Lung (tissue), 12 donors: ENCODE results near the gene SAA1. TPM values are rescaled to one million over a fixed set of nuclear protein-coding genes. Genes with fewer than 3 reads are reported as not detected.

Experiments
- ATAC-seq: fragments of 200-7000 bp; cut with Tn5 transposase; one replicate; pipeline ENCODE4 v1.9.1; 2020; ENCODE audit warnings: moderate number of reproducible peaks; ENCODE audit not compliant: insufficient read depth, low FRiP score
- DNase-seq, 3 donors: peaks; one replicate each; pipeline ENCODE4 v3.0.0-alpha.2; 2013 to 2017
- H3K27ac ChIP-seq, 2 donors: one replicate each; pipeline ENCODE4 v1.5.1; 2013; ENCODE audit warnings: mild to moderate bottlenecking in 2 of 2, moderate library complexity in 2 of 2, control low read depth in 1 of 2, inconsistent platforms in 1 of 2, low read depth in 1 of 2, low read length in 1 of 2
- H3K27me3 ChIP-seq, 3 donors: one replicate each; pipeline ENCODE4 v1.5.1; 2013; ENCODE audit warnings: low read length in 2 of 3; ENCODE audit not compliant: control insufficient read depth in 3 of 3, insufficient read depth in 3 of 3
- H3K36me3 ChIP-seq, 4 donors: one replicate each; pipeline ENCODE4 v1.5.1; 2013; ENCODE audit warnings: low read length in 4 of 4, mild to moderate bottlenecking in 1 of 4, moderate library complexity in 1 of 4; ENCODE audit not compliant: control insufficient read depth in 4 of 4, insufficient read depth in 4 of 4
- H3K4me1 ChIP-seq, 5 donors: one replicate each; pipeline ENCODE4 v1.5.1; 2013; ENCODE audit warnings: low read length in 5 of 5, mild to moderate bottlenecking in 2 of 5, moderate library complexity in 1 of 5; ENCODE audit not compliant: control insufficient read depth in 5 of 5, insufficient read depth in 5 of 5
- H3K4me3 ChIP-seq: one replicate; pipeline ENCODE4 v1.5.1; 2013; ENCODE audit warnings: mild to moderate bottlenecking, control low read depth, moderate library complexity
- H3K9ac ChIP-seq, 2 donors: one replicate each; pipeline ENCODE4 v1.5.1; 2013; ENCODE audit warnings: low read length in 2 of 2, control low read depth in 1 of 2; ENCODE audit not compliant: insufficient read depth in 1 of 2
- H3K9me3 ChIP-seq, 4 donors: one replicate each; pipeline ENCODE4 v1.5.1; 2013; ENCODE audit warnings: low read length in 3 of 4, mild to moderate bottlenecking in 1 of 4, moderate library complexity in 1 of 4; ENCODE audit not compliant: control insufficient read depth in 4 of 4, insufficient read depth in 3 of 4
- WGBS, 2 donors: extraction: QIAGEN DNeasy Blood & Tissue Kit; methylation state at CpG; one replicate each; pipeline ENCODE4 v1.1.7; 2013; 5-methylcytosine and 5-hydroxymethylcytosine counted together
- polyA plus RNA-seq, 2 donors: library from polyadenylated mRNA; stranded (reverse); fragments of 200-250 nt; gene quantifications; one replicate each; pipeline ENCODE4 v1.2.1, GENCODE V29; 2013
- total RNA-seq, 2 donors: library from RNA; depleted of rRNA in 1 of 2; stranded (reverse); fragments of >200 nt in 1 of 2; gene quantifications; one replicate each; pipeline ENCODE4 v1.2.1, GENCODE V29; 2014 to 2021
- TF ChIP-seq, protein P1 (sequence below): IDR thresholded peaks from 2 replicates; pipeline ENCODE4 v1.5.1; 2012; ENCODE audit warnings: mild to moderate bottlenecking; ENCODE audit errors: control extremely low read depth, extremely low read depth
- donor health status: control.
- donor health status: control.
- donor health status: Bipolar disorder and iron deficiency.
- donor health status: healthy.
- donor health status: DM: yes; HTN: yes; CAD: no.

The SAA1 gene
- total and polyA plus RNA-seq, 4 donors = 44.4 to 2,589 (median 204) TPM

DNA sequence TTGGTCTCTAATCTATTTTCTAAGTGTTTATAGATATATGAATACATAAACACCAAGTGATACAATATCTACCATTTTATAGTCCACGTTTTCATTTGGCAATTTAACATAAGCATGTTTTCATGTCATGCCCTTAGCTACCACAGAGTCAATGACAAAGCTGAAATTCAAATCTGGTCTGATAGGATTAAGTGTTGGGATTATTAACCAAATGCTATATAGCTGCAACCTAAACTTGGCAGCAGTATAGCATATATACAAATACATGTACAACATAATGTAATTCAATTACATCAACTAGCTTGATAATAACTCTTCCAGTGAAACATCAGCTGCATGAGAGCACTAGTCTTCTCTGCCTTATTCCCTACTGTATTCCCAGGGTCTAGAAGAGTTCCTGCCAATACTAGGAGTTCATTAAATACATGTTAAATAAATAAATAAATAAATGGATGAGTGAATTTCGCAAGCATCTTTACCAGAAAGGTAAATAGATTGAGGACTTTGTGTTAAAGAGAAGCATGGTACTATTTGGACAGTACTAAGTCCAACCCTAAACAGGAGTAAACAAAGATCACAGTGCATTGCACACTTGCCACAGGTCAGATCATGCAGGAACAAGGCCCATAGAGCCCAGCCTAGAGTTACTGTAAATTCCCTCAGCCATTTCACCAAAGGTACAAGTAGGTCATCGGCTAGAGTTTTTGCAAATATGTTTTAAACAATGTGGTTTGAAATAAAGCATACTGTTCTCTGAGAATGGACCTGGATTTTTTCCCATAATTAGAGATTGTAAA, 42.3 kb upstream of the SAA1 start:
- DNase-seq = peak in 2 of 3 donors; percentile 74 to 83
- Histone ChIP-seq H3K4me1 (no peaks in the 10 kb centered on the region), H3K9me3 (peaks cover 0 to 4% (median 0%) of the 10 kb centered on the region in 4 donors), H3K9ac (no peak overlapping the region), H3K36me3 (no peaks in the 10 kb centered on the region), H3K4me3 (no peak overlapping the region), H3K27me3 (no peaks in the 10 kb centered on the region), H3K27ac (no peak overlapping the region)
- TF ChIP-seq, protein P1, sequence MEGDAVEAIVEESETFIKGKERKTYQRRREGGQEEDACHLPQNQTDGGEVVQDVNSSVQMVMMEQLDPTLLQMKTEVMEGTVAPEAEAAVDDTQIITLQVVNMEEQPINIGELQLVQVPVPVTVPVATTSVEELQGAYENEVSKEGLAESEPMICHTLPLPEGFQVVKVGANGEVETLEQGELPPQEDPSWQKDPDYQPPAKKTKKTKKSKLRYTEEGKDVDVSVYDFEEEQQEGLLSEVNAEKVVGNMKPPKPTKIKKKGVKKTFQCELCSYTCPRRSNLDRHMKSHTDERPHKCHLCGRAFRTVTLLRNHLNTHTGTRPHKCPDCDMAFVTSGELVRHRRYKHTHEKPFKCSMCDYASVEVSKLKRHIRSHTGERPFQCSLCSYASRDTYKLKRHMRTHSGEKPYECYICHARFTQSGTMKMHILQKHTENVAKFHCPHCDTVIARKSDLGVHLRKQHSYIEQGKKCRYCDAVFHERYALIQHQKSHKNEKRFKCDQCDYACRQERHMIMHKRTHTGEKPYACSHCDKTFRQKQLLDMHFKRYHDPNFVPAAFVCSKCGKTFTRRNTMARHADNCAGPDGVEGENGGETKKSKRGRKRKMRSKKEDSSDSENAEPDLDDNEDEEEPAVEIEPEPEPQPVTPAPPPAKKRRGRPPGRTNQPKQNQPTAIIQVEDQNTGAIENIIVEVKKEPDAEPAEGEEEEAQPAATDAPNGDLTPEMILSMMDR = no peak
- 66 to 81% methylated on average over 3 of the region's 3 CpGs for WGBS, 2 donors
- ATAC-seq = no peak

GRCh38 chr11:18225913-18226312, 40.2 kb upstream of the SAA1 start:
- 63 to 65% methylated on average over 2 of the region's 2 CpGs for WGBS, 2 donors
- ATAC-seq = no peak

DNA sequence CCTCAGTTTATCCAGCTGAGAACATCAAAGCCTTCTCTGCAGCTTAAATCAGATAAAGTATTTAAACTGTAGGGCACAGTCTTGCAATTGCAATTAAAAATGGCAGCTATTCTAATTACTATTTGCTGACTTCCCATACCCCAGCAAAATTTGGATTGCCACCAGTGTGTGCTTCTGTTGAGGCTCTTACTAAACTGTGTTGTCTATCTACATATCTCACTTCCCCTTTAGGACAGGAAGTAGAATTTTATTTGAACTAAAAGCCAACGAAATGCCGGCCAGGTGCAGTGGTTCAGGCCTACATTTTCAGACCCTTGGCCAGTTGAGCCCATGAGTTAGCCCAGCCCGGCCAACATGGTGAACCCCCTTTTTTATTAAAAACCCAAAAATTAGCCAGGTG, 36.6 kb upstream of the SAA1 start:
- TF ChIP-seq, protein P1 = no peak
- Histone ChIP-seq H3K36me3 (no peaks in the 10 kb centered on the region), H3K9ac (no peak overlapping the region), H3K9me3 (peaks cover 0 to 1% (median 0%) of the 10 kb centered on the region in 4 donors), H3K27ac (no peak overlapping the region), H3K4me1 (no peaks in the 10 kb centered on the region), H3K27me3 (no peaks in the 10 kb centered on the region), H3K4me3 (no peak overlapping the region)
- ATAC-seq (no peak), DNase-seq (no peak)
- WGBS, 2 donors = 31 to 69% methylated on average over 2 to 3 of the region's 3 CpGs

More at GRCh38 chr11:18225913-18226312, 40.2 kb upstream of the SAA1 start:
- Histone ChIP-seq H3K9me3 (peaks cover 0 to 3% (median 0%) of the 10 kb centered on the region in 4 donors), H3K27me3 (no peaks in the 10 kb centered on the region), H3K36me3 (no peaks in the 10 kb centered on the region), H3K27ac (no peak overlapping the region), H3K4me1 (no peaks in the 10 kb centered on the region), H3K9ac (no peak overlapping the region), H3K4me3 (no peak overlapping the region)
- TF ChIP-seq, protein P1 = no peak
- DNase-seq = no peak
